Adrenal gland (tissue), 5 donors: Measurements from ENCODE around the gene ENTHD1.

Experiments
- POLR2A ChIP-seq, 2 donors: fragments of 450-650 bp; IDR thresholded peaks; one replicate each; pipeline ENCODE4 v1.6.1; 2017; ENCODE audit warnings: antibody characterized with exemption in 2 of 2, mild to moderate bottlenecking in 2 of 2, moderate library complexity in 1 of 2
- TF ChIP-seq, protein P1 (sequence below), 6 experiments: fragments of 450-650 bp in 4 of 6; fragments of 200-600 bp in 2 of 6; sonication (generic) in 1 of 6; IDR thresholded peaks; 1 replicate in 5 of 6; 2 replicates in 1 of 6; pipeline versions ENCODE4 v1.5.1 to v1.8.0; 2016 to 2021; ENCODE audit warnings: antibody characterized with exemption in 6 of 6, mild to moderate bottlenecking in 2 of 6, moderate library complexity in 1 of 6
- donor health status: DM: no; HTN: no; CAD: no.

DNA sequence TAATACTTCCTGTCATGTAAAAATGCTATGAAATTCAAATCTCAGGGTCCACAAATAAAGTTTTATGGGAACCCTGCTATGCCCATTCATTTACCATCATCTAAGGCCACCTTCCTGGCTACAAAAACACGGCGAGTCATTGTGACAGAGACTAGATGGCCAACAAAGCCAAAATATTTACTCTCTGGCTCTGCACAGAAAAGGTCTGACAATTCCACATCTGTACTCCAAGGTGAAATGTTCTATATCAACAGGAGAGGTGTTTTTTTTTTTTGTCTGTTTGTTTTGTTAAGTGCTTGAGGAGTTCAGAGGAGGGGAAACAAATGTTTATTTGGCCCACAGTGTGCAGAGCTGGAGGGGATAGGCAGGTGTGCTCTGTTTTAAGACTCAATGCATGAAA is 48.0 kb upstream of the ENTHD1 start:
- TF ChIP-seq, protein P1, sequence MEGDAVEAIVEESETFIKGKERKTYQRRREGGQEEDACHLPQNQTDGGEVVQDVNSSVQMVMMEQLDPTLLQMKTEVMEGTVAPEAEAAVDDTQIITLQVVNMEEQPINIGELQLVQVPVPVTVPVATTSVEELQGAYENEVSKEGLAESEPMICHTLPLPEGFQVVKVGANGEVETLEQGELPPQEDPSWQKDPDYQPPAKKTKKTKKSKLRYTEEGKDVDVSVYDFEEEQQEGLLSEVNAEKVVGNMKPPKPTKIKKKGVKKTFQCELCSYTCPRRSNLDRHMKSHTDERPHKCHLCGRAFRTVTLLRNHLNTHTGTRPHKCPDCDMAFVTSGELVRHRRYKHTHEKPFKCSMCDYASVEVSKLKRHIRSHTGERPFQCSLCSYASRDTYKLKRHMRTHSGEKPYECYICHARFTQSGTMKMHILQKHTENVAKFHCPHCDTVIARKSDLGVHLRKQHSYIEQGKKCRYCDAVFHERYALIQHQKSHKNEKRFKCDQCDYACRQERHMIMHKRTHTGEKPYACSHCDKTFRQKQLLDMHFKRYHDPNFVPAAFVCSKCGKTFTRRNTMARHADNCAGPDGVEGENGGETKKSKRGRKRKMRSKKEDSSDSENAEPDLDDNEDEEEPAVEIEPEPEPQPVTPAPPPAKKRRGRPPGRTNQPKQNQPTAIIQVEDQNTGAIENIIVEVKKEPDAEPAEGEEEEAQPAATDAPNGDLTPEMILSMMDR (IDR thresholded peaks at IDR 0.05) = no peak
- no peak for TF ChIP-seq POLR2A (IDR thresholded peaks at IDR 0.05)
